B cell (primary cell): ENCODE data around the gene TRIM27. TPM values are rescaled to one million over a fixed set of nuclear protein-coding genes. Genes with fewer than 3 reads are reported as not detected.

Experiments used
- ATAC-seq: fragments of 200-7000 bp; cut with Tn5 transposase; one replicate; pipeline ENCODE4 v1.10.0; 2021; ENCODE audit warnings: low read depth, mild to moderate bottlenecking, moderate number of reproducible peaks, moderate library complexity
- CTCF ChIA-PET: fragments of 350-600 bp; sonication (Branson Sonifier 250); formaldehyde crosslinking; loops from one replicate; lab custom pipeline; 2021; ENCODE audit warnings: antibody characterized with exemption, inconsistent platforms; lab: Charles Lee
- POLR2A ChIA-PET: fragments of 350-600 bp; sonication (Branson Sonifier 250); formaldehyde crosslinking; loops from one replicate; lab custom pipeline; 2021; ENCODE audit warnings: antibody characterized with exemption; lab: Charles Lee
- DNase-seq: peaks from one replicate; pipeline ENCODE4 v3.0.0; 2013
- H2AFZ ChIP-seq: 2 replicates; pipeline ENCODE4 v1.6.1; 2012; ENCODE audit warnings: mild to moderate bottlenecking, low read depth, low read length; ENCODE audit not compliant: insufficient read depth, poor library complexity, severe bottlenecking
- H3K27ac ChIP-seq, 2 donors: 1 replicate in 1 of 2; 2 replicates in 1 of 2; pipeline ENCODE4 v1.5.1; 2012 to 2013; ENCODE audit warnings: low read length in 2 of 2, mild to moderate bottlenecking in 2 of 2, moderate library complexity in 1 of 2
- H3K27me3 ChIP-seq, 4 experiments: fragments of 200-600 bp in 1 of 4; sonication (generic) in 1 of 4; replicated peaks in 1 of 4; 1 replicate in 2 of 4; 2 replicates in 2 of 4; pipeline versions ENCODE4 v1.6.1 to v1.7.0; 2013 to 2016; ENCODE audit warnings: low read length in 3 of 4, mild to moderate bottlenecking in 2 of 4, mixed read lengths in 1 of 4, moderate library complexity in 1 of 4; ENCODE audit not compliant: insufficient read depth in 4 of 4, control insufficient read depth in 3 of 4; ENCODE audit errors: control extremely low read depth in 1 of 4
- H3K36me3 ChIP-seq, 2 experiments: replicated peaks in 1 of 2; 1 replicate in 1 of 2; 2 replicates in 1 of 2; pipeline versions ENCODE4 v1.6.1 to v1.7.1; 2013; ENCODE audit warnings: low read length in 1 of 2; ENCODE audit not compliant: insufficient read depth in 2 of 2, control insufficient read depth in 1 of 2; ENCODE audit errors: control extremely low read depth in 1 of 2, extremely low read depth in 1 of 2
- H3K4me1 ChIP-seq, 2 donors: fragments of 200-600 bp in 1 of 2; sonication (generic) in 1 of 2; 1 replicate in 1 of 2; 2 replicates in 1 of 2; pipeline versions ENCODE4 v1.5.1 to v1.6.1; 2013 to 2017; ENCODE audit warnings: low read length in 2 of 2; ENCODE audit not compliant: control insufficient read depth in 2 of 2, insufficient read depth in 2 of 2
- H3K4me2 ChIP-seq: replicated peaks from 2 replicates; pipeline ENCODE3; 2012; ENCODE audit warnings: mild to moderate bottlenecking, low read depth, low read length; ENCODE audit not compliant: poor library complexity, severe bottlenecking
- H3K4me3 ChIP-seq, 5 experiments: fragments of 200-600 bp in 1 of 5; sonication (generic) in 1 of 5; 1 replicate in 3 of 5; 2 replicates in 2 of 5; pipeline versions ENCODE4 v1.5.1 to v1.7.0; 2011 to 2016; ENCODE audit warnings: low read length in 4 of 5, mild to moderate bottlenecking in 4 of 5, low read depth in 2 of 5, control low read depth in 1 of 5, moderate library complexity in 1 of 5; ENCODE audit not compliant: insufficient read depth in 1 of 5; ENCODE audit errors: control extremely low read depth in 1 of 5, extremely low read depth in 1 of 5
- H3K79me2 ChIP-seq: fragments of 200-600 bp; sonication (generic); one replicate; pipeline ENCODE4 v1.6.0; 2016; ENCODE audit warnings: low read length; ENCODE audit not compliant: control insufficient read depth, insufficient read depth
- H3K9ac ChIP-seq: fragments of 200-600 bp; sonication (generic); 2 replicates; pipeline ENCODE4 v1.6.1; 2017; ENCODE audit warnings: mild to moderate bottlenecking, low read length, moderate library complexity
- H3K9me3 ChIP-seq, 3 donors: one replicate each; pipeline versions ENCODE4 v1.6.1 to v1.7.1; 2013; ENCODE audit warnings: low read length in 2 of 3; ENCODE audit not compliant: control insufficient read depth in 2 of 3, insufficient read depth in 1 of 3; ENCODE audit errors: control extremely low read depth in 1 of 3
- H4K20me1 ChIP-seq: 2 replicates; pipeline ENCODE4 v1.6.0; 2012; ENCODE audit warnings: mild to moderate bottlenecking, low read length; ENCODE audit not compliant: insufficient read depth, control insufficient read depth, poor library complexity, severe bottlenecking
- H3K27ac Mint-ChIP-seq: one replicate; pipeline ENCODE4 v1.8.0; 2021; ENCODE audit warnings: mixed read lengths
- H3K27me3 Mint-ChIP-seq: one replicate; pipeline ENCODE4 v1.8.0; 2021; ENCODE audit warnings: mixed read lengths
- H3K4me1 Mint-ChIP-seq: one replicate; pipeline ENCODE4 v1.8.0; 2021; ENCODE audit warnings: mixed read lengths
- H3K4me3 Mint-ChIP-seq: one replicate; pipeline ENCODE4 v1.8.0; 2021; ENCODE audit warnings: mixed read lengths
- H3K9me3 Mint-ChIP-seq: one replicate; pipeline ENCODE4 v1.8.0; 2022; ENCODE audit warnings: mixed read lengths; ENCODE audit not compliant: insufficient read depth
- CTCF ChIP-seq: fragments of 200-600 bp; IDR thresholded peaks from one replicate; pipeline ENCODE4 v1.8.0; 2022; ENCODE audit warnings: antibody characterized with exemption, mild to moderate bottlenecking
- EZH2 ChIP-seq: IDR thresholded peaks from 2 replicates; pipeline ENCODE4 v1.6.1; 2012; ENCODE audit warnings: borderline replicate concordance, low read depth, mild to moderate bottlenecking, moderate library complexity, low read length; ENCODE audit not compliant: insufficient read depth, poor library complexity, severe bottlenecking
- WGBS: methylation state at CpG from one replicate; pipeline ENCODE4 v1.1.5; 2013; ENCODE audit warnings: missing lambda C conversion rate; ENCODE audit not compliant: insufficient coverage; 5-methylcytosine and 5-hydroxymethylcytosine counted together
- intact Hi-C: fragments of 100-400 bp; cut with micrococcal nuclease; formaldehyde crosslinking; loops from one replicate; pipeline ENCODE4 v1.10.0; 2022
- polyA plus RNA-seq: library from polyadenylated mRNA; depleted of rRNA; stranded (reverse); fragments of >200 nt; gene quantifications from 2 replicates; pipeline ENCODE4 v1.2.3, GENCODE V29; 2012
- total RNA-seq, 2 donors: library from RNA; stranded (reverse); fragments of 120-200 nt in 1 of 2; gene quantifications; 1 replicate in 1 of 2; 2 replicates in 1 of 2; pipeline versions ENCODE4 v1.2.3 to v1.2.4, GENCODE V29; 2013 to 2022

Gene TRIM27
- total and polyA plus RNA-seq, 2 donors (not counting 1 experiment from before 2014, with no cell fraction given): 48.3 to 70.0 TPM

GRCh38 chr6:28914941-28915340, 8.8 kb downstream of the TRIM27 start:
- Histone ChIP-seq H3K27me3 (no peaks in the 10 kb centered on the region), H4K20me1 (peaks cover 23% of the 10 kb centered on the region), H2AFZ (no peak overlapping the region), H3K4me3 (no peak overlapping the region), H3K9ac (no peak overlapping the region), H3K79me2 (peaks cover 45% of the 10 kb centered on the region), H3K36me3 (peaks cover 4 to 77% of the 10 kb centered on the region in 2 experiments), H3K27ac (no peak overlapping the region), H3K4me1 (peaks cover 4 to 9% of the 10 kb centered on the region in 2 donors), H3K4me2 (no peak overlapping the region), H3K9me3 (no peaks in the 10 kb centered on the region)
- ChIA-PET CTCF (no interaction called here), POLR2A (no interaction called here)
- Mint-ChIP-seq H3K4me1 (peaks cover 11% of the 10 kb centered on the region), H3K27me3 (no peaks in the 10 kb centered on the region), H3K4me3 (no peak overlapping the region), H3K9me3 (no peaks in the 10 kb centered on the region), H3K27ac (no peak overlapping the region)
- intact Hi-C loops: no loop called here
- no CpG with 5 or more reads among the region's 2 CpGs for WGBS
- TF ChIP-seq EZH2: no peak
- TF ChIP-seq CTCF: no peak
- DNase-seq (no peak), ATAC-seq (no peak)

GRCh38 chr6:28910901-28911690, 12.7 kb downstream of the TRIM27 start:
- CTCF ChIA-PET: interaction anchor here (0.7 to 1.1 kb wide), 4 partner anchors 8 to 1285 kb away, joined by 3 read pairs; no protein-coding TSS in a partner anchor
- H3K4me1 Mint-ChIP-seq: no peaks in the 10 kb centered on the region
- Histone ChIP-seq H3K36me3 (peaks cover 2 to 77% of the 10 kb centered on the region in 2 experiments), H3K9ac (no peak overlapping the region), H3K27me3 (no peaks in the 10 kb centered on the region), H3K79me2 (peaks cover 12% of the 10 kb centered on the region), H3K4me3 (no peak overlapping the region), H3K4me2 (no peak overlapping the region), H2AFZ (no peak overlapping the region), H4K20me1 (peaks cover 19% of the 10 kb centered on the region), H3K27ac (no peak overlapping the region), H3K4me1 (no peaks in the 10 kb centered on the region), H3K9me3 (no peaks in the 10 kb centered on the region)
- TF ChIP-seq CTCF: no peak
- TF ChIP-seq EZH2: no peak
- no peaks in the 10 kb centered on the region for H3K9me3 Mint-ChIP-seq
- WGBS: 100% methylated on average over 1 of the region's 3 CpGs
- POLR2A ChIA-PET: no interaction called here
- no peak overlapping the region for H3K4me3 Mint-ChIP-seq
- H3K27ac Mint-ChIP-seq: no peak overlapping the region
- intact Hi-C loops: no loop called here
- no peaks in the 10 kb centered on the region for H3K27me3 Mint-ChIP-seq
- no peak for DNase-seq
- no peak for ATAC-seq
